Endodermal cell (in vitro differentiated cells): ENCODE data around the gene LYSMD1. TPM values are rescaled to one million over a fixed set of nuclear protein-coding genes. Genes with fewer than 3 reads are reported as not detected.

Source experiments
- DNase-seq: peaks from one replicate; pipeline ENCODE4 v3.0.0-alpha.2; 2017
- H3K27ac ChIP-seq: 2 replicates; pipeline ENCODE4 v1.5.1; 2013; ENCODE audit warnings: mild to moderate bottlenecking, low read depth, low read length, moderate library complexity
- H3K27me3 ChIP-seq: 2 replicates; pipeline ENCODE4 v1.6.1; 2013; ENCODE audit warnings: mild to moderate bottlenecking, low read length, moderate library complexity; ENCODE audit not compliant: insufficient read depth, control insufficient read depth, poor library complexity, severe bottlenecking
- H3K36me3 ChIP-seq: 2 replicates; pipeline ENCODE4 v1.7.0; 2013; ENCODE audit warnings: mild to moderate bottlenecking, low read length, moderate library complexity; ENCODE audit not compliant: control insufficient read depth, insufficient read depth
- H3K4me1 ChIP-seq: one replicate; pipeline ENCODE4 v1.7.0; 2013; ENCODE audit warnings: low read length; ENCODE audit not compliant: control insufficient read depth, insufficient read depth
- H3K4me3 ChIP-seq: 2 replicates; pipeline ENCODE4 v1.5.1; 2013; ENCODE audit warnings: mild to moderate bottlenecking, low read length, moderate library complexity
- H3K9ac ChIP-seq: 2 replicates; pipeline ENCODE4 v1.6.1; 2013; ENCODE audit warnings: mild to moderate bottlenecking, low read length, moderate library complexity; ENCODE audit not compliant: poor library complexity, severe bottlenecking; ENCODE audit errors: extremely low read depth
- H3K9me3 ChIP-seq: 2 replicates; pipeline ENCODE4 v1.6.1; 2013; ENCODE audit warnings: mild to moderate bottlenecking, low read length, moderate library complexity; ENCODE audit not compliant: control insufficient read depth
- H3K27ac Mint-ChIP-seq: 2 replicates; pipeline ENCODE4 v1.8.0; 2020; ENCODE audit warnings: mixed read lengths
- H3K27me3 Mint-ChIP-seq: 2 replicates; pipeline ENCODE4 v1.8.0; 2021; ENCODE audit warnings: mild to moderate bottlenecking, mixed read lengths; ENCODE audit not compliant: insufficient read depth
- H3K36me3 Mint-ChIP-seq: 2 replicates; pipeline ENCODE4 v1.8.0; 2020; ENCODE audit warnings: low read depth, mixed read lengths
- H3K4me1 Mint-ChIP-seq: 2 replicates; pipeline ENCODE4 v1.8.0; 2020; ENCODE audit warnings: mixed read lengths
- H3K4me3 Mint-ChIP-seq: 2 replicates; pipeline ENCODE4 v1.8.0; 2020; ENCODE audit warnings: mild to moderate bottlenecking, moderate library complexity, mixed read lengths
- H3K9me3 Mint-ChIP-seq: 2 replicates; pipeline ENCODE4 v1.8.0; 2020; ENCODE audit warnings: mild to moderate bottlenecking, mixed read lengths
- WGBS, 2 experiments: methylation state at CpG; one replicate each; pipeline versions ENCODE4 v1.1.5 to v1.1.7; 2013; ENCODE audit warnings: missing lambda C conversion rate in 2 of 2, mixed read lengths in 1 of 2; ENCODE audit not compliant: insufficient coverage in 1 of 2, insufficient read length in 1 of 2; 5-methylcytosine and 5-hydroxymethylcytosine counted together
- total RNA-seq, 2 donors: library from RNA; stranded (reverse); fragmentation: NEBNext Ultra II Directional in 1 of 2; extraction: Animal tissue kit (Norgen Biotek cat#: 25700) in 1 of 2; gene quantifications; 2 replicates in 1 of 2; 3 replicates in 1 of 2; pipeline ENCODE4 v1.2.1, GENCODE V29; 2021
- TF ChIP-seq, protein P1 (sequence below): fragments of 200-600 bp; sonication (generic); conservative IDR thresholded peaks from 2 replicates; pipeline ENCODE4 v1.5.0; 2021; ENCODE audit warnings: antibody characterized with exemption, mild to moderate bottlenecking

The LYSMD1 gene
- total RNA-seq, 2 donors from 2014 or later, result 9.1 to 13.0 TPM

DNA sequence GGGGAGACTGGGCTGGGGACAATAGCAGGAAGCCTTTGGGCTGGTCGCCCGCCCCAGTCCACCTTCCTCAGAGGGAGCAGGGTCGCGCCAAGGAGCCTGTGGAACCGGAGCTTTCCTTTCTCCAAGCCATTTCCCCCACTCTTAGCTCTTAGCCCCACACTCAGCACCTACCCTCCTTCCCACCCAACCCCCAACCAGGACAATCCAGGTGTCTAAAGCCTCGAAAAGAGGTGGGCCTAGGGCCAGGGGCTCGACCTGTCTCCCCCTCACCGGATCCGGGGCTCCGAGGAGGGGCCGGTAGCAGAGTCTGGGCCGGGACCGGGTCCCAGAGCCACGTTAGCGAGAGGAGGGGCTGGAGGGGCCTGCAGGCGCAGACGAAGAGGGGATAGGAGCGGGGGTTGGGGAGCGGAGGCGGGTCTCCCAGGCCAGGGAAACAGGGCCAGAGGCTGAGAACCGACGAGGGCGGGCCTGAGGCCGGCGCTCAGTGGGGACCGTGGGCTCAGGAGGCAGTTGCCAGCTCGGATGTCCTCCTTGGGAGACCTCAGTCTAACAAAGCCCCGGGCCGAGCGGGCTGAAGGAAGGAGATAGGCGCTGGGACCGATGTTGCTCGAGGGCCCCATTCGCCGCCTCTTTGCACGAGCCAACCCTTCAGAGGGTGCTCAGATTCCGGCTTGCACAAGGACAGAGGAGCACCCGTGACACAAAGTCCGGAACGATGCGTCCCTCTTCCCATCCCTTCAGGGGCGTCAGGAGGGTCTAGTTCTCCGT, 20.2 kb downstream of the LYSMD1 start:
- Histone ChIP-seq H3K9ac (peak overlapping the region; percentile 51), H3K9me3 (no peaks in the 10 kb centered on the region), H3K36me3 (peaks cover 12% of the 10 kb centered on the region), H3K27me3 (no peaks in the 10 kb centered on the region), H3K27ac (no peak overlapping the region), H3K4me1 (no peaks in the 10 kb centered on the region), H3K4me3 (peak overlapping the region; percentile 92)
- Mint-ChIP-seq H3K27me3 (peaks cover 11% of the 10 kb centered on the region), H3K27ac (no peak overlapping the region), H3K9me3 (no peaks in the 10 kb centered on the region), H3K4me1 (peaks cover 27% of the 10 kb centered on the region), H3K36me3 (no peaks in the 10 kb centered on the region), H3K4me3 (peak overlapping the region; percentile 85)
- peak; percentile 77 for DNase-seq
- 9 to 11% methylated on average over 13 to 43 of the region's 43 CpGs for WGBS, 2 experiments
- TF ChIP-seq, protein P1, sequence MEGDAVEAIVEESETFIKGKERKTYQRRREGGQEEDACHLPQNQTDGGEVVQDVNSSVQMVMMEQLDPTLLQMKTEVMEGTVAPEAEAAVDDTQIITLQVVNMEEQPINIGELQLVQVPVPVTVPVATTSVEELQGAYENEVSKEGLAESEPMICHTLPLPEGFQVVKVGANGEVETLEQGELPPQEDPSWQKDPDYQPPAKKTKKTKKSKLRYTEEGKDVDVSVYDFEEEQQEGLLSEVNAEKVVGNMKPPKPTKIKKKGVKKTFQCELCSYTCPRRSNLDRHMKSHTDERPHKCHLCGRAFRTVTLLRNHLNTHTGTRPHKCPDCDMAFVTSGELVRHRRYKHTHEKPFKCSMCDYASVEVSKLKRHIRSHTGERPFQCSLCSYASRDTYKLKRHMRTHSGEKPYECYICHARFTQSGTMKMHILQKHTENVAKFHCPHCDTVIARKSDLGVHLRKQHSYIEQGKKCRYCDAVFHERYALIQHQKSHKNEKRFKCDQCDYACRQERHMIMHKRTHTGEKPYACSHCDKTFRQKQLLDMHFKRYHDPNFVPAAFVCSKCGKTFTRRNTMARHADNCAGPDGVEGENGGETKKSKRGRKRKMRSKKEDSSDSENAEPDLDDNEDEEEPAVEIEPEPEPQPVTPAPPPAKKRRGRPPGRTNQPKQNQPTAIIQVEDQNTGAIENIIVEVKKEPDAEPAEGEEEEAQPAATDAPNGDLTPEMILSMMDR, result no peak

DNA sequence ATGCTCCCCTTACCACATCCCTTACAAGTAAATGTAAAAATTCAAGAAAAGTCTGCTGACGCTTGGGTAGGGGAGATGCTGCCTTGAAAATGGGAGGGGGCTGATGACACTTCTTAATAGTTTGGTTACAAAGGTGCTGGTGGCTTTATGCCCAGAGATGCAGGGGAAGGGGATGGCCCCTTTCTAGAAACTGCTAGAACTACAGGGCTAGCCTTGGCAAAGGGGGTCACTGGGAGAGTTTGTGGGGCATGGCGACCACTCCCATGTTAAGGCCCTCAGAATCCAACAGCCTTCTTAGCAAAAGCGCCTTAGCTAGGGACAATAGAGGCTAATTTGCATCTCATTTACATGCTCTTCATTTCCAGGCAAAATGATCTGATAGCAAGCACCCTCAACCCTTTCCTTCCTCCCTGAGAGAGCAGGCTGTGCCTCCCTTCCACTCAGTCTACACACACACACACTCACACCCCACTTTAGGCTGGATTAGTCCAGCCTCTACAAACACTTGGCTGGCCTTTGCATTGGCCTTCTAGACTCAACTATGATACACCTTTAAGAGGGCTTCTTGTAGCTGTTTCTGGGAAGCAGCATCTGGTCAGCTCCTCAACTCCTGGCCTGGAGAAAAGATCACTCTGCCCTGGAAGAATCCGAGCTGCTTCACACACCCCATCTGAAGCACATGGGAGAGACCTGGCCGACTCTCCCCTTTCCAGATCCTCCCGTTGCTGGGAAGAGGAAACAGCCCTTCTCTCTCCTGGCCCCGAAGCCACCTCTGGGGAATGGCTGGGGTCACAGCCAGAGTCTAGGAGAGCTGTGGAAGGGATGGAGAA, 21.0 kb downstream of the LYSMD1 start:
- H3K9ac ChIP-seq, result peak overlapping the region; percentile 51
- no peaks in the 10 kb centered on the region for H3K4me1 ChIP-seq
- Mint-ChIP-seq H3K9me3 (no peaks in the 10 kb centered on the region), H3K36me3 (peaks cover 6% of the 10 kb centered on the region), H3K27me3 (peaks cover 11% of the 10 kb centered on the region), H3K27ac (no peak overlapping the region), H3K4me3 (peak overlapping the region; percentile 85), H3K4me1 (peaks cover 27% of the 10 kb centered on the region)
- peak overlapping the region; percentile 92 for H3K4me3 ChIP-seq
- H3K36me3 ChIP-seq, result peaks cover 16% of the 10 kb centered on the region
- H3K27me3 ChIP-seq, result no peaks in the 10 kb centered on the region
- 60 to 81% methylated on average over 3 to 7 of the region's 7 CpGs for WGBS, 2 experiments
- H3K27ac ChIP-seq, result no peak overlapping the region
- peak; percentile 72 for DNase-seq
- no peaks in the 10 kb centered on the region for H3K9me3 ChIP-seq
- TF ChIP-seq, protein P1, result no peak

DNA sequence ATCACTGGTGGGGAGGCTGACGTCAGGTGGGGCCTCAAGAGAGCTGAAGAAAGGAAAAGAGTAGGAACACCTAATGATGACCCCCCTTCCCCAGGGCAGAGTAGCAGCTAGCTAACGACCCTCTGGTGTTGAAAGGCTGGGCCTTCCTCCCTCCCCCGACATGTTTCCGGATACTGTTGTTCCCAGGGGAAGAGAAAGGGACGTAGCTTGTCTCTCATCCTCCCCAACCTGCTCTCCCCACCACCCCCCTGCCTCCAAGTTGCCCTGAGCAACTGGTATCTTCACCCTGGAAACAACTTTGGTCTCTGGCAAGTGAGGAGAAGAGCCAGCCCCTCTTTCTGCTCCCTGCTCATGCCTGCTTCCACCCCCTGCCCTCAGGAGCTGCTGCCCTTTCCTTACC, 21.7 kb downstream of the LYSMD1 start:
- Histone ChIP-seq H3K27me3 (no peaks in the 10 kb centered on the region), H3K4me3 (no peak overlapping the region), H3K9me3 (no peaks in the 10 kb centered on the region), H3K36me3 (peaks cover 22% of the 10 kb centered on the region), H3K27ac (no peak overlapping the region), H3K9ac (no peak overlapping the region), H3K4me1 (no peaks in the 10 kb centered on the region)
- Mint-ChIP-seq H3K4me1 (peaks cover 27% of the 10 kb centered on the region), H3K27me3 (peaks cover 11% of the 10 kb centered on the region), H3K9me3 (no peaks in the 10 kb centered on the region), H3K27ac (no peak overlapping the region), H3K4me3 (no peak overlapping the region), H3K36me3 (peaks cover 11% of the 10 kb centered on the region)
- WGBS, 2 experiments, result 77% methylated on average over 5 of the region's 5 CpGs; no CpG with 5 or more reads in 1 of the 2 experiments
- TF ChIP-seq, protein P1, result no peak
- DNase-seq, result peak; percentile 67
